Naive thymus-derived CD4-positive, alpha-beta T cell (primary cell): ENCODE data around the gene UCN3. TPM values are rescaled to one million over a fixed set of nuclear protein-coding genes. Genes with fewer than 3 reads are reported as not detected.

Experiments used
- ATAC-seq: fragments of 150-1000 bp; cut with Tn5 transposase; 2 replicates; pipeline ENCODE4 v1.10.0; 2021; ENCODE audit warnings: mild to moderate bottlenecking, moderate library complexity
- CTCF ChIA-PET: fragments of 350-600 bp; sonication (Branson Sonifier 250); formaldehyde crosslinking; loops from one replicate; lab custom pipeline; 2021; ENCODE audit warnings: antibody characterized with exemption; lab: Charles Lee
- POLR2A ChIA-PET: fragments of 350-600 bp; sonication (Branson Sonifier 250); formaldehyde crosslinking; loops from one replicate; lab custom pipeline; 2021; ENCODE audit warnings: antibody characterized with exemption, inconsistent platforms; lab: Charles Lee
- DNase-seq, 9 donors: peaks; one replicate each; pipeline versions ENCODE4 v3.0.0 to v3.0.0-alpha.2; 2020 to 2022; ENCODE audit warnings: mixed read lengths in 1 of 9
- H3K27ac ChIP-seq: one replicate; pipeline ENCODE4 v1.7.0; 2013; ENCODE audit warnings: mild to moderate bottlenecking, low read depth, low read length, moderate library complexity
- H3K27me3 ChIP-seq, 2 donors: one replicate each; pipeline ENCODE4 v1.7.0; 2013; ENCODE audit warnings: low read length in 2 of 2, mild to moderate bottlenecking in 2 of 2, moderate library complexity in 2 of 2; ENCODE audit not compliant: control insufficient read depth in 2 of 2, insufficient read depth in 2 of 2
- H3K36me3 ChIP-seq, 3 experiments: 1 replicate in 2 of 3; 2 replicates in 1 of 3; pipeline ENCODE4 v1.7.0; 2013; ENCODE audit warnings: low read length in 3 of 3, mild to moderate bottlenecking in 3 of 3, moderate library complexity in 1 of 3; ENCODE audit not compliant: insufficient read depth in 3 of 3, control insufficient read depth in 2 of 3
- H3K4me1 ChIP-seq, 2 donors: one replicate each; pipeline ENCODE4 v1.7.0; 2013; ENCODE audit warnings: low read length in 2 of 2, mild to moderate bottlenecking in 2 of 2, moderate library complexity in 1 of 2; ENCODE audit not compliant: control insufficient read depth in 2 of 2, insufficient read depth in 2 of 2
- H3K4me3 ChIP-seq: 2 replicates; pipeline ENCODE4 v1.7.0; 2013; ENCODE audit warnings: mild to moderate bottlenecking, low read length
- H3K9me3 ChIP-seq, 3 experiments: 1 replicate in 2 of 3; 2 replicates in 1 of 3; pipeline ENCODE4 v1.7.0; 2013; ENCODE audit warnings: low read length in 3 of 3; ENCODE audit not compliant: control insufficient read depth in 2 of 3
- H3K27ac Mint-ChIP-seq, 9 donors: one replicate each; pipeline ENCODE4 v1.8.0; 2020 to 2022; ENCODE audit warnings: mixed read lengths in 9 of 9, mild to moderate bottlenecking in 8 of 9, moderate library complexity in 5 of 9, inconsistent platforms in 2 of 9
- H3K27me3 Mint-ChIP-seq, 5 donors: one replicate each; pipeline ENCODE4 v1.8.0; 2021 to 2022; ENCODE audit warnings: mixed read lengths in 5 of 5, mild to moderate bottlenecking in 1 of 5
- H3K36me3 Mint-ChIP-seq, 5 donors: one replicate each; pipeline ENCODE4 v1.8.0; 2020 to 2022; ENCODE audit warnings: mixed read lengths in 5 of 5, mild to moderate bottlenecking in 3 of 5, inconsistent platforms in 1 of 5
- H3K4me1 Mint-ChIP-seq, 7 donors: one replicate each; pipeline ENCODE4 v1.8.0; 2020 to 2022; ENCODE audit warnings: mixed read lengths in 7 of 7, mild to moderate bottlenecking in 3 of 7, inconsistent platforms in 1 of 7
- H3K4me3 Mint-ChIP-seq, 10 donors: one replicate each; pipeline ENCODE4 v1.8.0; 2020 to 2022; ENCODE audit warnings: mild to moderate bottlenecking in 10 of 10, mixed read lengths in 10 of 10, moderate library complexity in 6 of 10, inconsistent platforms in 2 of 10
- H3K9me3 Mint-ChIP-seq, 11 donors: one replicate each; pipeline ENCODE4 v1.8.0; 2020 to 2022; ENCODE audit warnings: mixed read lengths in 11 of 11, mild to moderate bottlenecking in 4 of 11, inconsistent platforms in 1 of 11, moderate library complexity in 1 of 11
- intact Hi-C, 2 donors: fragments of 100-400 bp; cut with micrococcal nuclease; formaldehyde crosslinking; loops; one replicate each; pipeline ENCODE4 v1.15.1; 2023
- polyA plus RNA-seq, 2 donors: library from polyadenylated mRNA; unstranded; fragments of 300-500 nt; fragmentation: Illumina TruSeq; gene quantifications; one replicate each; pipeline ENCODE4 v1.2.3, GENCODE V29; 2021
- total RNA-seq, 6 experiments: library from RNA in 5 of 6; stranded (reverse) in 5 of 6; gene quantifications; 1 replicate in 5 of 6; 2 replicates in 1 of 6; pipeline ENCODE4 v1.2.3 and lab custom pipeline; 2021 to 2026

Gene UCN3
- total and polyA plus RNA-seq, 7 experiments from 2014 or later = not detected

DNA sequence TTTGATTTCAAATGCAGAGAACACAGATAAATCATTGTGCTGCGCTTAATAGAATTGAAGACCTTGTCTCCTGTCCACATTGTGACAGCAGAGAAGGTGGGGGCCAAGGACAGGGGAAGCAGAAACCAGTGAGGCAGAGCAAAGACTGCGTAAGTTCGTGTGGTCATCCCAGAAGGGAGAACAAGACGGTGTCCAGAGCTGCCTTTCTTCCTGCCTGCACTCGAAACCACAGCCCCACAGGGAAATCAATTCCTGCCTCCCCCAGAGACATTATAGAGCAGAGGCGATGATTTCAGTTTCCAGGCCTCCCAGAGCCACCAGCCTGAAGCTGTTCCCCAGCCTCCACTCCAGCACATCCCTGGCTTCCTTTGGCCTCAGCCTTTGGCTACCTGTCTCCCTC, 39.7 kb upstream of the UCN3 start:
- H3K27me3 Mint-ChIP-seq = peaks cover 0 to 7% (median 0%) of the 10 kb centered on the region in 5 donors

DNA sequence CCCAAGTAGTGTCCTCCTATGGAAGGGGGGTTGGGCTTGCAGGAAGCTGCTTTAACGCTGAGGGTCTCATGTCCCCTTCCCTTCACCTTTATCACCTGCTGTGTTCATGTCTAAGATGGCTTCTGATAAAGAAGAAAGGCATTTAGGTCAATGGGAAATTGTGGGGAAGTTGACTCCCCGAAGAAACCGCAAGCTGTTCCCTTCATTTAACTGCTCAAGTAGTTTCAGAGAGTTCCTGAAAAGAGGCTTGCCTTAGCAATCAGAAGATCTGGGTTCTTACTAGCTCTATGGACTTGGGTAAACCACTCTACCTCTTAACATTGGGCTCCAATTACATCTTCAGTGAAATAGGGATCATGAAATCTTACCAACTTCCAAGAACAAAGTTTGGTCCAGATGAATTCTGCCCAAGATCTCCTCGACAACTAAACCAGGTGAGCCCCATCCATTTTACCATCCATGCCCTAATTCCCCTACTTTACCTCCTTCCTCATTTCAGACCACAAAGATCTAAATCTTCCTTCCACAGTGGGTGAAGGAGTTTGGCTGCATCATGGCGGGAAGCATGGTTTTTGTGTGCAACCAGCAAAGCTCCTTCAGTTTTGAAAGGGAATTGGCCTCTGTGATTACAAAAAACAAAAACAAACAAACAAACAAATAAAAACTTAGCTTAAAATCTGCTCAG, 30.4 kb upstream of the UCN3 start:
- Mint-ChIP-seq H3K9me3 (peaks cover 0 to 14% (median 0%) of the 10 kb centered on the region in 11 donors), H3K27ac (peak overlapping the region in 2 of 9 donors; percentile 3 to 79), H3K4me1 (peaks cover 4 to 25% (median 13%) of the 10 kb centered on the region in 7 donors), H3K36me3 (peaks cover 0 to 1% (median 0%) of the 10 kb centered on the region in 5 donors), H3K27me3 (peaks cover 0 to 34% (median 3%) of the 10 kb centered on the region in 5 donors), H3K4me3 (peak overlapping the region in 3 of 10 donors; percentile 2 to 36 (median 5))
- Histone ChIP-seq H3K36me3 (no peaks in the 10 kb centered on the region), H3K27ac (no peak overlapping the region), H3K4me3 (no peak overlapping the region), H3K4me1 (no peaks in the 10 kb centered on the region), H3K9me3 (no peaks in the 10 kb centered on the region), H3K27me3 (no peaks in the 10 kb centered on the region)
- ChIA-PET POLR2A (interaction anchor here (0.8 to 1.4 kb wide), 3 partner anchors 7 to 49 kb away, joined by 3 to 5 read pairs (median 4); no protein-coding TSS in a partner anchor), CTCF (no interaction called here)
- DNase-seq (no peak), ATAC-seq (no peak)
- intact Hi-C loops = no loop called here

More for the DNA sequence above, 39.7 kb upstream of the UCN3 start:
- Mint-ChIP-seq H3K4me1 (peaks cover 6 to 36% (median 16%) of the 10 kb centered on the region in 7 donors), H3K9me3 (peaks cover 0 to 23% (median 7%) of the 10 kb centered on the region in 11 donors), H3K27ac (peak overlapping the region in 2 of 9 donors; percentile 28 to 69), H3K4me3 (peak overlapping the region in 2 of 10 donors; percentile 18 to 39), H3K36me3 (peaks cover 0 to 13% (median 4%) of the 10 kb centered on the region in 5 donors)
- intact Hi-C loops = no loop called here
- Histone ChIP-seq H3K36me3 (no peaks in the 10 kb centered on the region), H3K4me3 (no peak overlapping the region), H3K4me1 (no peaks in the 10 kb centered on the region), H3K9me3 (no peaks in the 10 kb centered on the region), H3K27ac (no peak overlapping the region), H3K27me3 (no peaks in the 10 kb centered on the region)
- ATAC-seq = no peak
- CTCF ChIA-PET = interaction anchor here (0.6 kb wide), 1 partner anchor 508 kb away, joined by 3 read pairs; no protein-coding TSS in a partner anchor
- no peak for DNase-seq
- POLR2A ChIA-PET = no interaction called here

DNA sequence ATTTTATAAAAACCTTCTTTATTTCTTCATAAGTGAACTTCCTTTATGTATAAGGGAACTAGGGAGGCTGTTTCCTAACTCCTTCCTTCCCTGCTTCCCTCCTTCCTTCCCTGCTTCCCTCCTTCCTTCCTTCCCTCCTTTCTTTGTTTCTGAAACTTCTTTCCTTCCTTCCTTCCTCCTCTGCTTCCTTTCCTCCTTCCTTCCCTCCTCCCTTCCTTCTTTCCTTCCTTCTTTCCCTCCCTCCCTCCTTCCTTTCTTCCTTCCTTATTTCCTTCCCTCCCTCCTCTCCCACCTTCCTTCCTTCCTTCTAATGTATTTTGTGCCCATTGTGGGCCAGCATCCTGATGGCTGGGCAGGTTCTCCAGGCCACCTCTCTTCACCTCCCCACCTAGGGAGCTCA, 26.8 kb upstream of the UCN3 start:
- intact Hi-C loops = no loop called here
- no peaks in the 10 kb centered on the region for H3K27me3 ChIP-seq
- no peaks in the 10 kb centered on the region for H3K9me3 ChIP-seq
- no peaks in the 10 kb centered on the region for H3K36me3 ChIP-seq
- ChIA-PET CTCF (interaction anchor here (1.3 kb wide), 1 partner anchor 128 kb away, joined by 4 read pairs; no protein-coding TSS in a partner anchor), POLR2A (interaction anchor here (0.7 to 0.9 kb wide), 2 partner anchors 71 to 469 kb away, joined by 3 read pairs; no protein-coding TSS in a partner anchor)
- peaks cover 0 to 10% (median 0%) of the 10 kb centered on the region in 11 donors for H3K9me3 Mint-ChIP-seq
- ATAC-seq (no peak), DNase-seq (no peak)
- no peak overlapping the region for H3K4me3 ChIP-seq
- H3K4me3 Mint-ChIP-seq = peak overlapping the region in 1 of 10 donors; percentile 22
- H3K4me1 Mint-ChIP-seq = peaks cover 4 to 26% (median 19%) of the 10 kb centered on the region in 7 donors
- no peaks in the 10 kb centered on the region for H3K4me1 ChIP-seq
- peaks cover 0 to 1% (median 0%) of the 10 kb centered on the region in 5 donors for H3K36me3 Mint-ChIP-seq
- H3K27me3 Mint-ChIP-seq = peaks cover 0 to 20% (median 3%) of the 10 kb centered on the region in 5 donors
- H3K27ac Mint-ChIP-seq = peak overlapping the region in 1 of 9 donors; percentile 6
- no peak overlapping the region for H3K27ac ChIP-seq

DNA sequence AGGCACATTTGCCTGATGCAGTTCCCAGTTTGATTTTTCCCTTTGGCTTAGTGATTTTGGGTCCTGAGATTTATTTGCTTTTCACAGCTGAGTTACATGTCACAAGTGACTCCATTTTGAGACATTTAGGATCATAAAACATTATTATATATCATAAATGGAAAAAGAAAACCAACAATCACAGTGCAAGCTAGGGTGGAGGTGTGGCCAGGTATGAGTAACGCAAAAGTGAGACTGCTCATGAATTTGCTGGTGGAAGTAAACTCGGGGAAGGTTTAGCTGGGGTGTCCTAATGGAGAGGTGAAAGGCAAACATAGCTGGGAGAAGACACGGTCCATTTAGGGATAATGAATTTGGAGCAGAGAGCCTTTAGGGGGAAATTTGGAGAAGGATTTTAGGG, 21.7 kb upstream of the UCN3 start:
- H3K4me3 Mint-ChIP-seq = no peak overlapping the region
- intact Hi-C loops = loop anchor here in 1 of 2 donors (1.0 to 2.0 kb wide), 5 partner anchors 49 to 494 kb away; partner anchors contain the start of gene AKR1C3

DNA sequence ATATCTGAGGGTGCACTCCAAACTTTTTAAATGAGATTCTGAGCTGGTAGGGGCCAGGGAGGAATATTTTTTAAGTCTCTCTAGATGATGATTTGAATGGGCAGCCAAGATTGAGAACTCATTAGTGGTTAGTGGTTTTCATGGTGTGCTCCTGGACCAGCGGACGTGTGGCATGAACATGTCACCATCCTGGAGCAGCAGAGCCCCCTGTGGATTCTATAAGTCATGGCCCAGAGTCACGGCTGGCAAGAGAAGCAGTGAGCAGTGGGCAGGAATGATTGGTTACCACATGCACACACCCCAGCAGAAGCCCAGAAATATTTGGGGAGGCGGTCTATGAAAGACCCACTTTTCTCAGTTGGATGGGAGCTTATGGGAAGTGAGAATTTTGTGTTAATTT, 21.2 kb upstream of the UCN3 start:
- H3K4me3 Mint-ChIP-seq = no peak overlapping the region
- DNase-seq (peak in 3 of 9 donors; percentile 5 to 18 (median 12)), ATAC-seq (peak; percentile 44)
- CTCF ChIA-PET = interaction anchor here (0.6 to 2.0 kb wide), 11 partner anchors 10 to 529 kb away, joined by 3 to 9 read pairs (median 4); no protein-coding TSS in a partner anchor
- POLR2A ChIA-PET = interaction anchor here (0.6 to 1.4 kb wide), 4 partner anchors 26 to 99 kb away, joined by 3 to 6 read pairs (median 4); no protein-coding TSS in a partner anchor
- H3K27ac ChIP-seq = no peak overlapping the region
- no peak overlapping the region for H3K27ac Mint-ChIP-seq
- H3K4me1 ChIP-seq = no peaks in the 10 kb centered on the region
- H3K36me3 ChIP-seq = no peaks in the 10 kb centered on the region
- intact Hi-C loops = loop anchor here in 1 of 2 donors (1.0 to 2.0 kb wide), 5 partner anchors 49 to 494 kb away; partner anchors contain the start of gene AKR1C3
- H3K27me3 Mint-ChIP-seq = peaks cover 0 to 11% (median 0%) of the 10 kb centered on the region in 5 donors
- H3K36me3 Mint-ChIP-seq = no peaks in the 10 kb centered on the region
- no peak overlapping the region for H3K4me3 ChIP-seq
- H3K9me3 Mint-ChIP-seq = peaks cover 0 to 3% (median 0%) of the 10 kb centered on the region in 11 donors
- peaks cover 0 to 7% (median 4%) of the 10 kb centered on the region in 7 donors for H3K4me1 Mint-ChIP-seq
- H3K9me3 ChIP-seq = no peaks in the 10 kb centered on the region
- H3K27me3 ChIP-seq = no peaks in the 10 kb centered on the region

More for the DNA sequence above, 21.7 kb upstream of the UCN3 start:
- Histone ChIP-seq H3K27ac (no peak overlapping the region), H3K36me3 (no peaks in the 10 kb centered on the region), H3K27me3 (no peaks in the 10 kb centered on the region), H3K4me3 (no peak overlapping the region), H3K9me3 (no peaks in the 10 kb centered on the region), H3K4me1 (no peaks in the 10 kb centered on the region)
- Mint-ChIP-seq H3K27ac (no peak overlapping the region), H3K27me3 (peaks cover 0 to 10% (median 3%) of the 10 kb centered on the region in 5 donors), H3K36me3 (peaks cover 0 to 1% (median 0%) of the 10 kb centered on the region in 5 donors), H3K4me1 (peaks cover 0 to 7% (median 6%) of the 10 kb centered on the region in 7 donors), H3K9me3 (peaks cover 0 to 3% (median 0%) of the 10 kb centered on the region in 11 donors)
- POLR2A ChIA-PET = interaction anchor here (0.8 to 1.4 kb wide), 3 partner anchors 25 to 51 kb away, joined by 3 to 6 read pairs (median 5); no protein-coding TSS in a partner anchor
- CTCF ChIA-PET = interaction anchor here (0.7 to 2.0 kb wide), 10 partner anchors 10 to 528 kb away, joined by 3 to 9 read pairs (median 4); no protein-coding TSS in a partner anchor
- DNase-seq = no peak
- ATAC-seq = no peak

DNA sequence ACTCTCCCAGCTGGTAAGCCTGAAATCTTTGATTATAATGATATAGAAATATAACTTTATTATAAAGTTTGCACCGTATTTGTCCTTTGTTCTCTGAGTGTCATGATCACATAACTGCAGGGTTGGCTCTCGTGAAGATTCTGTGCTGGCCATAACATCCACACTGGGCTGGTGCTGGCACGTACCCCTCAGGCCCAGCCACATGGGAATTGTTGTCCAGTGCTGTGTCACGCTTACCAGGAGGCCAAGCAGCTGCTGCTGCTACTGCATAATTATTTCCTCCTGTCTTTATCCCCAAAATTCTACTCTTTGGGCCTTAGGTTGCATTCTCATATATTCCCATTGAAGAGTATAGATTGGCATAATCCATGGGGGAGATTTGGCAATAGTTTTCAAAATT, 20.8 kb upstream of the UCN3 start:
- POLR2A ChIA-PET = interaction anchor here (0.6 to 1.4 kb wide), 3 partner anchors 50 to 99 kb away, joined by 3 to 6 read pairs (median 5); no protein-coding TSS in a partner anchor
- no peaks in the 10 kb centered on the region for H3K27me3 ChIP-seq
- peaks cover 0 to 7% (median 4%) of the 10 kb centered on the region in 7 donors for H3K4me1 Mint-ChIP-seq
- no peak overlapping the region for H3K4me3 ChIP-seq
- H3K36me3 Mint-ChIP-seq = no peaks in the 10 kb centered on the region
- no peak overlapping the region for H3K27ac ChIP-seq
- H3K36me3 ChIP-seq = no peaks in the 10 kb centered on the region
- H3K9me3 ChIP-seq = no peaks in the 10 kb centered on the region
- no peak overlapping the region for H3K4me3 Mint-ChIP-seq
- H3K27me3 Mint-ChIP-seq = peaks cover 0 to 12% (median 0%) of the 10 kb centered on the region in 5 donors
- intact Hi-C loops = loop anchor here in 1 of 2 donors (1.0 to 2.0 kb wide), 5 partner anchors 50 to 495 kb away; partner anchors contain the start of gene AKR1C3
- peak overlapping the region in 2 of 9 donors; percentile 54 to 78 for H3K27ac Mint-ChIP-seq
- CTCF ChIA-PET = interaction anchor here (0.6 to 2.0 kb wide), 7 partner anchors 11 to 333 kb away, joined by 3 to 9 read pairs (median 4); no protein-coding TSS in a partner anchor
- peaks cover 0 to 3% (median 0%) of the 10 kb centered on the region in 11 donors for H3K9me3 Mint-ChIP-seq
- no peaks in the 10 kb centered on the region for H3K4me1 ChIP-seq
- DNase-seq (no peak), ATAC-seq (no peak)
